ENCODE data around the gene PBX2. TPM values are rescaled to one million over a fixed set of nuclear protein-coding genes. Genes with fewer than 3 reads are reported as not detected.

Gene PBX2
- total and polyA plus RNA-seq, 2 experiments from 2014 or later: 7.2 to 111 TPM

DNA sequence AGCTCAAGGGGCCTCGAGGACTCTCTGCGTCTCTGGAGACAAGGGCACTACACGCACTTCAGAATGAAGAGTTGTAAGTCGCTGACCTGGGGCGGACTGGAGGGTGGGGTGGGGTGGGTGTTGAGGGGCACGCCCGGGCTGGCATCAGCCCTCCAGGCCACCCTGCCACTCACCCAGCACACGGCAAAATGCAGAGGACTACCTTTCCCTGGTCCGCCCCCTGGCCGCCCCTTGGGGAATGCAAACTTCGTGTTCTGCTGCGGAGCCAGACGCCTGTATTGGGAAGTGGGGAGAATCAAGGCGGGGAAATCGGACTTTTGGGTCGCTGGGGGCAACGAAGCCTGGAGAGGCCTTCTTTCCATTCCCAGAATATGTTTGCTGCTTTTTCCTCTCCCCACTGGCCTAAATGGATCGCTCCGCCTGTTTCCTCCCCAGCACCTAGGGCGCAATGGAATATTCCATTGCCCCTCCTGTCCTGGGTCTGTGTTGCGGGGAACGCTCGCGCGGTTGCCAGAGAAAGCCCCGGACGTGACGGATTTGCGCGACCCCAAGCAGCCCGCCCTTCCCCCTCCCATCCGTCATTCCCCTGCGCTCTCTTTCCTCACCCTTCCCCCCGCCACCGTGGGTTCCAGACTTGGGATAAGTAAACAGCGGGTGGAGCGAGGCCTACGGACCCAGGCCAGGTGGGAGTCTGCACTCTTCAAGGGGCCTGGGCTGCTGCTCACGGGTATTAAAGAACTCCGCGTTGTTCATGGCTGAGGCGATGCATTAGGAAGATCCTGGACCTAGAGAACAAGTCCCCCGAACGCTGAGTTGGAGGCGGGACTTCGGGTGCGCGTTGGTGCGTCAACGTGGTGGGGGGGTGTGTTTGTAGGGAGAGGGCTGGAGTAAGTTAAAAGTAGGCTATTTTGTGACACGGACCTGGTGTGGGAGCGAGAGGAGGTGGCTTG lies 36.2 kb downstream of the PBX2 start, which contains the start of gene PPT2:
Gene PPT2 (plus strand): TSS at position 578 of the 950 bp plus-strand sequence. CDS start 454 bp downstream, outside the sequence.
- Histone ChIP-seq H3K4me3 (peak within 1 kb of the TSS; percentile 100), H3K36me3 (ENCODE audit: insufficient read depth) (peaks cover 10% of the 10 kb centered on the region), H3K4me1 (ENCODE audit: insufficient read depth) (peaks cover 28% of the 10 kb centered on the region), H3K27ac (ENCODE audit: low read depth) (peak within 1 kb of the TSS; percentile 79), H3F3A (replicated peaks; ENCODE audit: low read depth) (peaks cover 9% of the 10 kb centered on the region), H2AFZ (peak within 1 kb of the TSS; percentile 100), H3K4me2 (peak within 1 kb of the TSS; percentile 100), H3K27me3 (ENCODE audit: insufficient read depth) (peaks cover 44% of the 10 kb centered on the region), H4K20me1 (replicated peaks; ENCODE audit: insufficient read depth) (0 out of 2 replicates have a peak, but pooled peaks cover 8% of the 10 kb centered on the region), H3K79me2 (replicated peaks; ENCODE audit: insufficient read depth) (no peaks in the 10 kb centered on the region), H3K9me2 (ENCODE audit: insufficient read depth) (no peaks in the 10 kb centered on the region)
- TF ChIP-seq, protein P1, sequence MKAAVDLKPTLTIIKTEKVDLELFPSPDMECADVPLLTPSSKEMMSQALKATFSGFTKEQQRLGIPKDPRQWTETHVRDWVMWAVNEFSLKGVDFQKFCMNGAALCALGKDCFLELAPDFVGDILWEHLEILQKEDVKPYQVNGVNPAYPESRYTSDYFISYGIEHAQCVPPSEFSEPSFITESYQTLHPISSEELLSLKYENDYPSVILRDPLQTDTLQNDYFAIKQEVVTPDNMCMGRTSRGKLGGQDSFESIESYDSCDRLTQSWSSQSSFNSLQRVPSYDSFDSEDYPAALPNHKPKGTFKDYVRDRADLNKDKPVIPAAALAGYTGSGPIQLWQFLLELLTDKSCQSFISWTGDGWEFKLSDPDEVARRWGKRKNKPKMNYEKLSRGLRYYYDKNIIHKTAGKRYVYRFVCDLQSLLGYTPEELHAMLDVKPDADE (IDR thresholded peaks at IDR 0.05): 0 out of 2 replicates have a peak, but pooled peaks have one; percentile 55
- TF ChIP-seq ZNF114 (CRISPR knock-in tag; IDR thresholded peaks at IDR 0.05): no peak
- TF ChIP-seq, protein P2, sequence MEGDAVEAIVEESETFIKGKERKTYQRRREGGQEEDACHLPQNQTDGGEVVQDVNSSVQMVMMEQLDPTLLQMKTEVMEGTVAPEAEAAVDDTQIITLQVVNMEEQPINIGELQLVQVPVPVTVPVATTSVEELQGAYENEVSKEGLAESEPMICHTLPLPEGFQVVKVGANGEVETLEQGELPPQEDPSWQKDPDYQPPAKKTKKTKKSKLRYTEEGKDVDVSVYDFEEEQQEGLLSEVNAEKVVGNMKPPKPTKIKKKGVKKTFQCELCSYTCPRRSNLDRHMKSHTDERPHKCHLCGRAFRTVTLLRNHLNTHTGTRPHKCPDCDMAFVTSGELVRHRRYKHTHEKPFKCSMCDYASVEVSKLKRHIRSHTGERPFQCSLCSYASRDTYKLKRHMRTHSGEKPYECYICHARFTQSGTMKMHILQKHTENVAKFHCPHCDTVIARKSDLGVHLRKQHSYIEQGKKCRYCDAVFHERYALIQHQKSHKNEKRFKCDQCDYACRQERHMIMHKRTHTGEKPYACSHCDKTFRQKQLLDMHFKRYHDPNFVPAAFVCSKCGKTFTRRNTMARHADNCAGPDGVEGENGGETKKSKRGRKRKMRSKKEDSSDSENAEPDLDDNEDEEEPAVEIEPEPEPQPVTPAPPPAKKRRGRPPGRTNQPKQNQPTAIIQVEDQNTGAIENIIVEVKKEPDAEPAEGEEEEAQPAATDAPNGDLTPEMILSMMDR (conservative IDR thresholded peaks at IDR 0.05; ENCODE audit: low read depth in 2 of 2): peak in 1 of 2 experiments; percentile 9; a peak in 1 of 4 replicates
- TF ChIP-seq POLR2AphosphoS5 (IDR thresholded peaks at IDR 0.05; ENCODE audit: low read depth): peak; percentile 36; the same call in 1 of the 2 replicates
- peak; percentile 97 for TF ChIP-seq CREB1 (CRISPR knock-in tag; IDR thresholded peaks at IDR 0.05; ENCODE audit: low read depth)
- TF ChIP-seq ZNF331 (CRISPR knock-in tag; IDR thresholded peaks at IDR 0.05; ENCODE audit: low read depth): 0 out of 2 replicates have a peak, but pooled peaks have one; percentile 6
- no peak for TF ChIP-seq EZH2phosphoT487 (IDR thresholded peaks at IDR 0.05; ENCODE audit: unreplicated experiment)
- peaks cover 43% of the 10 kb centered on the region for H3K27me3 Mint-ChIP-seq (ENCODE audit: insufficient read depth, low read depth, poor library complexity)
- peak; percentile 96 for DNase-seq (ENCODE audit: low spot score)
- peak within 1 kb of the TSS; percentile 96 for H3K27ac Mint-ChIP-seq
- H3K4me1 Mint-ChIP-seq: peaks cover 42% of the 10 kb centered on the region
- ATAC-seq: peak; percentile 41
- H3K9me3 Mint-ChIP-seq: no peaks in the 10 kb centered on the region; the same call in 1 of the 3 replicates
- H3K4me3 Mint-ChIP-seq: peak within 1 kb of the TSS; percentile 94
- peaks cover 26% of the 10 kb centered on the region for H3K36me3 Mint-ChIP-seq (ENCODE audit: low read depth)

DNA sequence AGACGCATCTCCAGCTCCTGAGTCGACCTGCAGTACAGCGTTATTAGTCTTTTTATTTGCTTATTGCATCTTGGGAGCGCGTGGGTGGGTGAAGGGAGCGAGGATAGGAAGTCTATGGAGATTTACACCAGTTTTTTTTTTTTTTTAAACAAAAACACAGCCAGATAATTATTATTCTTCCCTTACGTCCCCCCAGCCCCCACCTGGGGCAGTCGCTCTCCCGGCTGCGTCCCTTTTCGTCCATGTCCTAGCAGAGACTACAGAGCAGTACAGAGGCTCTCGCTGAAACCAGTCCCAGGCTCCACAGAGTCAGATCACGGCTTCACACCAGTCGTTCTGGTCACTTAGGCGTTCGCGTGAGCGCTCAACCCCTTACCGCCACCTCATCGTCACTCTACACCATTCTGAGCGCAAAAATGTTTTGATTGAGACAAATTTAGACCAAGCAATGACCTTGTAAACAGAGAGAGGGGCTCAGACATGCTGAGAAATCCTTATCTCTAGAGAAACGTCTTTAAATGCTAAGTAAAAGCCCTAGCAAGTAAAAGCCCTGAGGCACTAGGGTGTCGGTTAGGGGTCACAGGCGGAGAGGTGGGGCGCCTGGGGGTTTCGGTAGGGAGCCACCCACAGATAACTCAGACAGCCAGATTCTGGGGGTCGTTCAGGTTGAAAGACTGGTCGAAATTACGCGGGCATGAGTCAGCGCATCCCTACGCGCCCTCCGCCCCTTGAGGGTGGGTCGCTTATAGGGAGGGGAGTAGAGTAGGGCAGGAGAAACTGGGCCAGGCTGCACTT lies 37.0 kb downstream of the PBX2 start:
- 0 out of 2 replicates have a peak, but pooled peaks cover 5% of the 10 kb centered on the region for H4K20me1 ChIP-seq (replicated peaks; ENCODE audit: insufficient read depth)
- H3K79me2 ChIP-seq (replicated peaks; ENCODE audit: insufficient read depth): no peaks in the 10 kb centered on the region
- Mint-ChIP-seq H3K4me1 (peaks cover 46% of the 10 kb centered on the region), H3K27ac (peak overlapping the region; percentile 96), H3K9me3 (no peaks in the 10 kb centered on the region; the same call in 1 of the 3 replicates), H3K27me3 (ENCODE audit: insufficient read depth, low read depth, poor library complexity) (peaks cover 47% of the 10 kb centered on the region), H3K36me3 (ENCODE audit: low read depth) (peaks cover 18% of the 10 kb centered on the region), H3K4me3 (peak overlapping the region; percentile 94)
- peak overlapping the region; percentile 100 for H3K4me3 ChIP-seq
- peaks cover 1% of the 10 kb centered on the region for H3K36me3 ChIP-seq (ENCODE audit: insufficient read depth)
- peaks cover 29% of the 10 kb centered on the region for H3K4me1 ChIP-seq (ENCODE audit: insufficient read depth)
- DNase-seq (ENCODE audit: low spot score): peak; percentile 75
- peak overlapping the region; percentile 95 for H2AFZ ChIP-seq
- H3K9me2 ChIP-seq (ENCODE audit: insufficient read depth): no peaks in the 10 kb centered on the region; the same call in 1 of the 2 replicates
- no peak overlapping the region; the same call in 1 of the 2 replicates for H3K27ac ChIP-seq (ENCODE audit: low read depth)
- H3K27me3 ChIP-seq (ENCODE audit: insufficient read depth): peaks cover 44% of the 10 kb centered on the region
- peak overlapping the region; percentile 100 for H3K4me2 ChIP-seq
- peaks cover 9% of the 10 kb centered on the region for H3F3A ChIP-seq (replicated peaks; ENCODE audit: low read depth)
- 0 out of 2 replicates have a peak, but pooled peaks have one; percentile 6 for TF ChIP-seq CREB1 (CRISPR knock-in tag; IDR thresholded peaks at IDR 0.05; ENCODE audit: low read depth)
- peak; percentile 26 for TF ChIP-seq EZH2 (IDR thresholded peaks at IDR 0.05; ENCODE audit: low read depth, unreplicated experiment)
- TF ChIP-seq, protein P2 (conservative IDR thresholded peaks at IDR 0.05; ENCODE audit: low read depth in 2 of 2): no peak
- ATAC-seq: peak; percentile 38
